Measurements from ENCODE around the gene VAV3. TPM values are rescaled to one million over a fixed set of nuclear protein-coding genes. Genes with fewer than 3 reads are reported as not detected.

VAV3 gene
- total and polyA plus RNA-seq, 9 of the 15 experiments (the other 6 are each of a cell fraction or from before 2014, with no cell fraction given) = not detected

GRCh38 chr1:107706182-107706581 lies 258.8 kb downstream of the VAV3 start:
- DNase-seq (ENCODE audit: extremely low read depth in 1 of 4, low spot score in 3 of 4) (no peak), FAIRE-seq (no peak), ATAC-seq (no peak)
- Histone ChIP-seq H3K27me3 (ENCODE audit: control insufficient read depth in 2 of 2, insufficient read depth in 2 of 2, low read length in 2 of 2) (no peaks in the 10 kb centered on the region), H3K27ac (ENCODE audit: extremely low read depth, low read depth, low read length) (no peak overlapping the region), H3K9me1 (ENCODE audit: control insufficient read depth, insufficient read depth, low read length) (no peaks in the 10 kb centered on the region), H4K20me1 (replicated peaks; ENCODE audit: control insufficient read depth, insufficient read depth, low read length) (no peaks in the 10 kb centered on the region), H3K36me3 (ENCODE audit: control insufficient read depth, insufficient read depth, low read length) (no peaks in the 10 kb centered on the region), H3K9ac (ENCODE audit: insufficient read depth in 1 of 2, low read depth in 2 of 2, low read length in 2 of 2) (no peak overlapping the region), H3K9me3 (replicated peaks; ENCODE audit: control insufficient read depth, insufficient read depth, low read depth, low read length) (no peaks in the 10 kb centered on the region), H3K4me1 (replicated peaks in 1 of 2; ENCODE audit: control insufficient read depth in 2 of 2, insufficient read depth in 2 of 2, low read length in 2 of 2) (no peaks in the 10 kb centered on the region), H3K4me2 (ENCODE audit: insufficient read depth, low read length) (no peak overlapping the region), H3K79me2 (ENCODE audit: control insufficient read depth, insufficient read depth, low read length) (no peaks in the 10 kb centered on the region), H2AFZ (ENCODE audit: low read depth, low read length) (no peak overlapping the region), H3K4me3 (no peak overlapping the region)
- CTCF ChIA-PET (ENCODE audit: low intra/inter-chr PET ratio) = no interaction called here
- TF ChIP-seq USF2 (CRISPR knock-in tag; IDR thresholded peaks at IDR 0.05) = no peak
- no peak for TF ChIP-seq ZNF512 (tag; IDR thresholded peaks at IDR 0.05)
- no peak for TF ChIP-seq ZFX (CRISPR knock-in tag; IDR thresholded peaks at IDR 0.05)
- no peak for TF ChIP-seq HLTF (IDR thresholded peaks at IDR 0.05)
- TF ChIP-seq DEAF1 (CRISPR knock-in tag; IDR thresholded peaks at IDR 0.05) = no peak
- TF ChIP-seq, protein P1, sequence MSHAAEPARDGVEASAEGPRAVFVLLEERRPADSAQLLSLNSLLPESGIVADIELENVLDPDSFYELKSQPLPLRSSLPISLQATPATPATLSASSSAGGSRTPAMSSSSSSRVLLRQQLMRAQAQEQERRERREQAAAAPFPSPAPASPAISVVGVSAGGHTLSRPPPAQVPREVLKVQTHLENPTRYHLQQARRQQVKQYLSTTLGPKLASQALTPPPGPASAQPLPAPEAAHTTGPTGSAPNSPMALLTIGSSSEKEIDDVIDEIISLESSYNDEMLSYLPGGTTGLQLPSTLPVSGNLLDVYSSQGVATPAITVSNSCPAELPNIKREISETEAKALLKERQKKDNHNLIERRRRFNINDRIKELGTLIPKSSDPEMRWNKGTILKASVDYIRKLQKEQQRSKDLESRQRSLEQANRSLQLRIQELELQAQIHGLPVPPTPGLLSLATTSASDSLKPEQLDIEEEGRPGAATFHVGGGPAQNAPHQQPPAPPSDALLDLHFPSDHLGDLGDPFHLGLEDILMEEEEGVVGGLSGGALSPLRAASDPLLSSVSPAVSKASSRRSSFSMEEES (CRISPR knock-in tag; IDR thresholded peaks at IDR 0.05) = no peak
- TF ChIP-seq HNRNPLL (IDR thresholded peaks at IDR 0.05; ENCODE audit: low read depth, low read length, poor library complexity, severe bottlenecking) = no peak
- no peak for TF ChIP-seq RBM25 (IDR thresholded peaks at IDR 0.05; ENCODE audit: low read depth, low read length, severe bottlenecking)
- no peak for TF ChIP-seq CXXC5 (CRISPR knock-in tag; IDR thresholded peaks at IDR 0.05)
- TF ChIP-seq YY1 (IDR thresholded peaks at IDR 0.05; ENCODE audit: borderline replicate concordance in 1 of 3, control insufficient read depth in 1 of 3, extremely low read depth in 1 of 3, insufficient read depth in 3 of 3, insufficient read length in 1 of 3, insufficient replicate concordance in 2 of 3, low read depth in 1 of 3, low read length in 2 of 3) = no peak
- no TSS peak for BruUV-seq (replicated peaks)
- WGBS (ENCODE audit: insufficient coverage, low coverage, missing lambda C conversion rate) = 0% methylated on average over 6 of the region's 6 CpGs
- intact Hi-C loops (cut with micrococcal nuclease) = no loop called here
- in situ Hi-C loops (cut with MboI) = no loop called here
- POLR2A ChIA-PET = no interaction called here
